ENCODE data around the gene PSENEN. TPM values are rescaled to one million over a fixed set of nuclear protein-coding genes. Genes with fewer than 3 reads are reported as not detected.

Gene PSENEN
- total RNA-seq, 4 donors from 2014 or later = 22.2 to 45.8 (median 38.3) TPM

GRCh38 chr19:35780717-35781116 is 35.3 kb downstream of the PSENEN start:
- Histone ChIP-seq H3K27me3 (no peaks in the 10 kb centered on the region), H3K4me3 (no peak overlapping the region), H3K4me1 (peaks cover 0 to 4% of the 10 kb centered on the region in 2 donors), H3K27ac (no peak overlapping the region), H3K36me3 (peaks cover 0 to 17% of the 10 kb centered on the region in 2 donors), H3K9me3 (no peaks in the 10 kb centered on the region)
- ATAC-seq (no peak), DNase-seq (no peak)
- in situ Hi-C loops (cut with MboI; ENCODE audit: low sequenced_read_pairs in 4 of 4) = no loop called here
- intact Hi-C loops (cut with DNase I; ENCODE audit: low total_unique reads) = no loop called here
- TF ChIP-seq, protein P1, sequence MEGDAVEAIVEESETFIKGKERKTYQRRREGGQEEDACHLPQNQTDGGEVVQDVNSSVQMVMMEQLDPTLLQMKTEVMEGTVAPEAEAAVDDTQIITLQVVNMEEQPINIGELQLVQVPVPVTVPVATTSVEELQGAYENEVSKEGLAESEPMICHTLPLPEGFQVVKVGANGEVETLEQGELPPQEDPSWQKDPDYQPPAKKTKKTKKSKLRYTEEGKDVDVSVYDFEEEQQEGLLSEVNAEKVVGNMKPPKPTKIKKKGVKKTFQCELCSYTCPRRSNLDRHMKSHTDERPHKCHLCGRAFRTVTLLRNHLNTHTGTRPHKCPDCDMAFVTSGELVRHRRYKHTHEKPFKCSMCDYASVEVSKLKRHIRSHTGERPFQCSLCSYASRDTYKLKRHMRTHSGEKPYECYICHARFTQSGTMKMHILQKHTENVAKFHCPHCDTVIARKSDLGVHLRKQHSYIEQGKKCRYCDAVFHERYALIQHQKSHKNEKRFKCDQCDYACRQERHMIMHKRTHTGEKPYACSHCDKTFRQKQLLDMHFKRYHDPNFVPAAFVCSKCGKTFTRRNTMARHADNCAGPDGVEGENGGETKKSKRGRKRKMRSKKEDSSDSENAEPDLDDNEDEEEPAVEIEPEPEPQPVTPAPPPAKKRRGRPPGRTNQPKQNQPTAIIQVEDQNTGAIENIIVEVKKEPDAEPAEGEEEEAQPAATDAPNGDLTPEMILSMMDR (IDR thresholded peaks at IDR 0.05 in 4 of 5, conservative IDR thresholded peaks at IDR 0.05 in 1 of 5) = no peak
- TF ChIP-seq POLR2A (IDR thresholded peaks at IDR 0.05) = no peak

- DNase-seq (no peak), ATAC-seq (no peak)
- Histone ChIP-seq H3K27me3 (no peaks in the 10 kb centered on the region), H3K36me3 (peaks cover 0 to 17% of the 10 kb centered on the region in 2 donors), H3K27ac (no peak overlapping the region), H3K9me3 (no peaks in the 10 kb centered on the region), H3K4me3 (no peak overlapping the region), H3K4me1 (no peaks in the 10 kb centered on the region)
- intact Hi-C loops (cut with DNase I; ENCODE audit: low total_unique reads) (no loop called here), in situ Hi-C loops (cut with MboI; ENCODE audit: low sequenced_read_pairs in 4 of 4) (no loop called here)
- no peak for TF ChIP-seq POLR2A (IDR thresholded peaks at IDR 0.05)
- TF ChIP-seq, protein P1 (IDR thresholded peaks at IDR 0.05 in 4 of 5, conservative IDR thresholded peaks at IDR 0.05 in 1 of 5) = no peak
These were observed 36.2 kb downstream of the PSENEN start for GRCh38 chr19:35781650-35782049.

DNA sequence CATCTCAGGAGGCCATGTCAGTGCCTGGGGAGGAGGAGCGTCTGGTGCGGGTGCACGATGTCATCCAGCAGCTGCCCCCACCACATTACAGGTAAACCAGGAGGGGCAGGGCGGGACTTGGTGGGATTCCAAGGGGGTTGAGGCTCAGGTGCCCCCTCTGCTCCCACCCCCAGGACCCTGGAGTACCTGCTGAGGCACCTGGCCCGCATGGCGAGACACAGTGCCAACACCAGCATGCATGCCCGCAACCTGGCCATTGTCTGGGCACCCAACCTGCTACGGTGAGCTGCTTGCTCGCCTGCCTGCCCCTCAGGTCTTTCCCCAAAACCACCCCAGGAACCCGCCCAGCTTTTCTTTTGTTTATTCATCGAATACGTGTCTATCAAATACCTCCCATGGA is 37.1 kb downstream of the PSENEN start:
- in situ Hi-C loops (cut with MboI; ENCODE audit: low sequenced_read_pairs in 4 of 4) = no loop called here
- Histone ChIP-seq H3K4me3 (no peak overlapping the region), H3K27me3 (no peaks in the 10 kb centered on the region), H3K27ac (no peak overlapping the region), H3K4me1 (no peaks in the 10 kb centered on the region), H3K36me3 (peaks cover 0 to 17% of the 10 kb centered on the region in 2 donors), H3K9me3 (no peaks in the 10 kb centered on the region)
- DNase-seq (no peak), ATAC-seq (no peak)
- no peak for TF ChIP-seq POLR2A (IDR thresholded peaks at IDR 0.05)
- TF ChIP-seq, protein P1 (IDR thresholded peaks at IDR 0.05 in 4 of 5, conservative IDR thresholded peaks at IDR 0.05 in 1 of 5) = no peak
- intact Hi-C loops (cut with DNase I; ENCODE audit: low total_unique reads) = no loop called here

DNA sequence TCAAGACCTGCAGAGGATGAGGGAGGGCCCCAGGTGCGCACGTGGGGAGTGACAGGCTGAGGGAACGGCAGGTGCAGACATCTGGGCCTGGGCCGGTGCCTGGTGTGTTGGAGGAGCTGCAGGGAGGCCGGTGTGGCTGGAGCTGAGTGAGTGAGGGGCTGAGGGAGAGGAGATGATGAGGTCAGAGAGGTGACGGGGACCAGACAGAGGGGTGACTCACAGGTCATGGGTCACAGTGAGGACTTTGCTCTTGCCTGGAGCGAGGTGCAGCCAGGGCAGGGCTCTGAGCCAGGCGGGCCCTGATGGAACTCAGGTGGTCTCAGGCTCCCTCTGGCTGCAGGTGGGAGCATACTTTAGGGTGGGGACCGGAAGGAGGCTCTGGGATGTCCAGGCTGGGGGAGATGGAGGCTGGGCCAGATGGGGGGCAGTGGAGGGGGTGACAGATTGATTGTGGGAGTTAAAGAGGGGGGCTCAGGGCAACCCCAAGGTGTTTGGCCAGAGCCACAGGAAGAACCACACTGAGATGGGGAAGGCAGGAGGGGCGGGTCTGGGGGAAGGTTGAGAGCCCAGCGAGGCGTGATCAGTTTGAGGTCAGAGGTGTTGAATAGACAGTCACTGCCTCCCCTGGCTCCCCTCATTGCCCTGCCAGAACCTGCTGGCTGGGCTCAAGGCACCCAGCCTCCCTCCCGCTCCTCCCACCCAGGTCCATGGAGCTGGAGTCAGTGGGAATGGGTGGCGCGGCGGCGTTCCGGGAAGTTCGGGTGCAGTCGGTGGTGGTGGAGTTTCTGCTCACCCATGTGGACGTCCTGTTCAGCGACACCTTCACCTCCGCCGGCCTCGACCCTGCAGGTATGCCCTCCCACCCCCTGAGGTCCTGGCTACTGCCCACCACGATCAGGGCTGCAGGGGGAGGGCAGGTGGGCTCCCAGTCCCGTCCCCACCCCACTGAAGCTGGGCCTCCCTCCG is 38.3 kb downstream of the PSENEN start:
- Histone ChIP-seq H3K27me3 (no peaks in the 10 kb centered on the region), H3K27ac (no peak overlapping the region), H3K36me3 (peaks cover 0 to 17% of the 10 kb centered on the region in 2 donors), H3K4me3 (no peak overlapping the region), H3K9me3 (no peaks in the 10 kb centered on the region), H3K4me1 (no peaks in the 10 kb centered on the region)
- no peak for DNase-seq
- in situ Hi-C loops (cut with MboI; ENCODE audit: low sequenced_read_pairs in 4 of 4) = no loop called here
- TF ChIP-seq, protein P1 (IDR thresholded peaks at IDR 0.05 in 4 of 5, conservative IDR thresholded peaks at IDR 0.05 in 1 of 5) = no peak
- TF ChIP-seq POLR2A (IDR thresholded peaks at IDR 0.05) = no peak
- no peak for ATAC-seq
- intact Hi-C loops (cut with DNase I; ENCODE audit: low total_unique reads) = no loop called here

All from gastrocnemius medialis (tissue), 4 donors.